HG02623 (cell line): ENCODE data around the gene PPP1R10.

Experiments
- ATAC-seq: cut with Tn5 transposase; IDR thresholded peaks from one replicate; pipeline ENCODE4 v1.9.1; 2021; ENCODE audit warnings: moderate library complexity; ENCODE audit not compliant: unreplicated experiment

Gene PPP1R10

GRCh38 chr6:30557683-30557981 is 59.4 kb downstream of the PPP1R10 start:
- ATAC-seq: no peak

- ATAC-seq: peak; percentile 51
Measured at GRCh38 chr6:30556906-30557682, 59.9 kb downstream of the PPP1R10 start, which contains the start of gene PRR3. Gene PRR3 (plus strand): TSS chr6:30557295. CDS start chr6:30557345, 50 bp downstream.

GRCh38 chr6:30556066-30556905 is 60.8 kb downstream of the PPP1R10 start, which contains the start of gene GNL1:
Gene GNL1 (minus strand): TSS chr6:30556489. CDS start chr6:30556203, 286 bp downstream.
- ATAC-seq: peak; percentile 67

- no peak for ATAC-seq
Measured at GRCh38 chr6:30555816-30556065, 61.3 kb downstream of the PPP1R10 start.

- no peak for ATAC-seq
Measured at GRCh38 chr6:30554962-30555815, 61.9 kb downstream of the PPP1R10 start.

GRCh38 chr6:30554404-30554803 is 62.6 kb downstream of the PPP1R10 start:
- ATAC-seq: no peak
